Karpas-422 (cell line): ENCODE data around the gene MEMO1. TPM values are rescaled to one million over a fixed set of nuclear protein-coding genes. Genes with fewer than 3 reads are reported as not detected.

Source experiments
- DNase-seq: peaks from one replicate; pipeline ENCODE4 v3.0.0-alpha.2; 2015
- H2AFZ ChIP-seq: fragments of 200-600 bp; sonication (generic); 2 replicates; pipeline ENCODE4 v1.6.1; 2014; ENCODE audit warnings: antibody characterized with exemption, low read length, mixed read lengths
- H3K27ac ChIP-seq: fragments of 200-600 bp; sonication (generic); 2 replicates; pipeline ENCODE4 v1.5.1; 2014; ENCODE audit warnings: mild to moderate bottlenecking, low read length, moderate library complexity
- H3K27me3 ChIP-seq: fragments of 200-600 bp; sonication (generic); 2 replicates; pipeline ENCODE4 v1.6.1; 2014; ENCODE audit warnings: low read length, mixed read lengths
- H3K36me3 ChIP-seq: fragments of 200-600 bp; sonication (generic); 2 replicates; pipeline ENCODE4 v1.6.1; 2014; ENCODE audit warnings: low read length, mixed read lengths; ENCODE audit not compliant: insufficient read depth
- H3K4me1 ChIP-seq: fragments of 200-600 bp; sonication (generic); 2 replicates; pipeline ENCODE4 v1.6.1; 2014; ENCODE audit warnings: mild to moderate bottlenecking, low read length, mixed read lengths
- H3K4me2 ChIP-seq: fragments of 200-600 bp; sonication (generic); 2 replicates; pipeline ENCODE4 v1.6.1; 2014; ENCODE audit warnings: low read length, low read depth, mild to moderate bottlenecking; ENCODE audit not compliant: poor library complexity, severe bottlenecking
- H3K4me3 ChIP-seq: fragments of 200-600 bp; sonication (generic); 2 replicates; pipeline ENCODE4 v1.5.1; 2014; ENCODE audit warnings: mild to moderate bottlenecking, antibody characterized with exemption, low read length, mixed read lengths
- H3K79me2 ChIP-seq: fragments of 200-600 bp; sonication (generic); 2 replicates; pipeline ENCODE4 v1.6.1; 2014; ENCODE audit warnings: mild to moderate bottlenecking, low read length, mixed read lengths
- H3K9ac ChIP-seq: fragments of 200-600 bp; sonication (generic); 2 replicates; pipeline ENCODE4 v1.6.0; 2014; ENCODE audit warnings: low read length
- H3K9me2 ChIP-seq: fragments of 200-600 bp; sonication (generic), shearing (Covaris generic); replicated peaks from 2 replicates; pipeline ENCODE4 v1.6.0; 2014; ENCODE audit warnings: mild to moderate bottlenecking, low read length, moderate library complexity; ENCODE audit not compliant: insufficient read depth
- H3K9me3 ChIP-seq: fragments of 300-700, 200-600 bp; sonication (generic); 2 replicates; pipeline ENCODE4 v1.6.1; 2014; ENCODE audit warnings: low read length, mixed read lengths
- H4K20me1 ChIP-seq: fragments of 200-600 bp; sonication (generic); 2 replicates; pipeline ENCODE4 v1.6.1; 2014; ENCODE audit warnings: mild to moderate bottlenecking, antibody characterized with exemption, low read length, low read depth; ENCODE audit not compliant: insufficient read depth
- total RNA-seq: library from RNA; depleted of rRNA; stranded (reverse); fragments of >200 nt; shearing (Covaris generic); gene quantifications from 2 replicates; pipeline ENCODE4 v1.2.3, GENCODE V29; 2014; ENCODE audit warnings: low replicate concordance

Gene MEMO1
- total RNA-seq, 1 experiment from 2014 or later, result 62.9 TPM

DNA sequence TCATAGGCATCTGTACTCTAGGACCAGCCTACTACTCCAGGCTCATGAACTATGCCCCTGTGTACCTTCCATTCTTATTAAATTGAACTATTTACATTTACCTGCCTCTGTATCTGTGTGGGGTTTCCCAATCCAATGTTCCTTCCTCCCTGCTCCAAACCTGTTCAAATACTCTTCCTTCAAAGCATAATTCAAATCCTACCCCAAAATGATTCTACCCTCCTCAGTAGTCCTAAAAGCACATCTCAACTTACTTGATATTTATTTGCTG, 3.8 kb downstream of the MEMO1 start:
- Histone ChIP-seq H3K27ac (no peak overlapping the region), H2AFZ (no peak overlapping the region), H3K4me1 (peaks cover 32% of the 10 kb centered on the region), H3K9ac (no peak overlapping the region), H3K9me3 (no peaks in the 10 kb centered on the region), H3K4me2 (no peak overlapping the region), H3K36me3 (peaks cover 16% of the 10 kb centered on the region; the same call in 1 of the 2 replicates), H4K20me1 (peaks cover 38% of the 10 kb centered on the region; the same call in 1 of the 2 replicates), H3K79me2 (peaks cover 84% of the 10 kb centered on the region), H3K9me2 (no peaks in the 10 kb centered on the region), H3K27me3 (no peaks in the 10 kb centered on the region), H3K4me3 (no peak overlapping the region)
- DNase-seq, result no peak

DNA sequence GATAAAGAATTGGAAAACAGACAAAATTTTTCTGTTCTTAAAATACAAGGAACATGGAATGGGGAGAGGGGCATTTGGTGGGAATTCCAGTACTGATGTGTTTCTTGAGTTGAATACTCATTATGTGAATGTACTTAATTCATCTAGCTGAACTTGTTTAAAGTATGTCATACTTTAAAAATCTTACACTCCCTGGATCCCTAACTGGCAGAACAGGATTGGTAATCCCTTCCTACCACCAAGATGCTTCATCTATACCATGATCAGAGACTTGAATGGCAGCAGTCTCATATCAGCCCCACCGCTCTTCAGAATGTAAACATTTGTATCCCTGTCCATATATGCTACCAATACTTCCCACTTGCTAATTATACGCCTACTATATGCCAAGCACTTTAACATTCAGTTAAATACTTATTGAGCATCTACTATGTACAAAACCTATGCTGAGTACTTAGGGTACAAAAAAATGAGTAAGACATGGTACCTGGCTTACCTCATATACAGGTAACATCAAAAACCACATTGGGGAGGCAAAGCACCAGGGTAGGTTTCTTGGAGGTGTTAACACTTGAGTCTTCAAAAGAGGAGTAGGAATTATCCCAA, 5.3 kb downstream of the MEMO1 start:
- H3K27ac ChIP-seq, result no peak overlapping the region
- H3K9me3 ChIP-seq, result no peaks in the 10 kb centered on the region
- peaks cover 89% of the 10 kb centered on the region for H3K79me2 ChIP-seq
- no peak overlapping the region for H3K9ac ChIP-seq
- no peaks in the 10 kb centered on the region for H3K27me3 ChIP-seq
- no peak overlapping the region for H3K4me2 ChIP-seq
- H3K4me1 ChIP-seq, result peaks cover 21% of the 10 kb centered on the region
- H4K20me1 ChIP-seq, result peaks cover 43% of the 10 kb centered on the region
- no peak overlapping the region for H2AFZ ChIP-seq
- DNase-seq, result no peak
- H3K9me2 ChIP-seq, result no peaks in the 10 kb centered on the region
- H3K4me3 ChIP-seq, result no peak overlapping the region
- peaks cover 16% of the 10 kb centered on the region; the same call in 1 of the 2 replicates for H3K36me3 ChIP-seq

DNA sequence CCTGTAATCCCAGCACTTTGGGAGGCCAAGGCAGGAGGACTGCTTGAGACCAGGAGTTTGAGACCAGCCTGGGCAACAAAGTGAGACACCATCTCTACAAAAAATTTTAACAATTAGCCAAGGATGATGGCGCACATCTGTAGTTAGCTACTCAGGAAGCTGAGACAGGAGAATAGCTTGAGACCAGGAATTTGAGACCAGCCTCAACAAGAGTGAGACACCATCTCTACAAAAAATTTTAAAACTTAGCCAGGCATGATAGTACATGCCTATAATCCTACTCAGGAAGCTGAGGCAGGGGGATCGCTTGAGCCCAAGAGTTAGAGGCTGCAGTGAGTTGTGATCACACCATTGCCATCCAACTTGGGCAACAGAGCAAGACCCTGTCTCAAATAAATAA, 7.0 kb downstream of the MEMO1 start:
- Histone ChIP-seq H3K4me2 (no peak overlapping the region), H3K36me3 (peaks cover 16% of the 10 kb centered on the region; the same call in 1 of the 2 replicates), H4K20me1 (peaks cover 38% of the 10 kb centered on the region), H3K9ac (no peak overlapping the region), H3K27ac (no peak overlapping the region), H3K4me1 (peaks cover 24% of the 10 kb centered on the region), H3K9me2 (no peaks in the 10 kb centered on the region), H3K79me2 (peaks cover 96% of the 10 kb centered on the region), H3K4me3 (no peak overlapping the region), H3K27me3 (no peaks in the 10 kb centered on the region), H2AFZ (no peak overlapping the region), H3K9me3 (no peaks in the 10 kb centered on the region)
- no peak for DNase-seq

DNA sequence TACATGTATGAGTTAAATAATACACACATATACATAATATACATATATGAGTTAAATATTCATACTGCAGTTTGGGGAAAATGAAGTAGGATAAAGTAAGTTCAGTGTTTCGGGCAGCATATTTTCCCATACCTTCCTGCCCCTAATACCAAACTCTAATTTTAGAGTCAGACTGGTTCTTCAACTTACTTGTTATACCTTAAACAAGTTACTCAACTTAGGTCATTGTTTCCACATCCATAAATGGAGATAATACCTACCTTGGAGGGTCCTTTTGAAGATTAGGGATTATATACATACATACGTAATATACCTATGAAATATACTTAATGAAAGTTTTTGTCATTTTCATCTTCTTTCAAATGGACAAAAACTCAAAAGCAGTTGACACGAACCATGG, 8.4 kb downstream of the MEMO1 start:
- Histone ChIP-seq H2AFZ (no peak overlapping the region), H3K4me2 (no peak overlapping the region), H3K27me3 (no peaks in the 10 kb centered on the region), H3K79me2 (peaks cover 96% of the 10 kb centered on the region), H4K20me1 (peaks cover 28% of the 10 kb centered on the region), H3K36me3 (peaks cover 9% of the 10 kb centered on the region; the same call in 1 of the 2 replicates), H3K9me2 (no peaks in the 10 kb centered on the region), H3K9me3 (no peaks in the 10 kb centered on the region), H3K9ac (no peak overlapping the region), H3K27ac (no peak overlapping the region), H3K4me1 (peaks cover 17% of the 10 kb centered on the region), H3K4me3 (no peak overlapping the region)
- no peak for DNase-seq

DNA sequence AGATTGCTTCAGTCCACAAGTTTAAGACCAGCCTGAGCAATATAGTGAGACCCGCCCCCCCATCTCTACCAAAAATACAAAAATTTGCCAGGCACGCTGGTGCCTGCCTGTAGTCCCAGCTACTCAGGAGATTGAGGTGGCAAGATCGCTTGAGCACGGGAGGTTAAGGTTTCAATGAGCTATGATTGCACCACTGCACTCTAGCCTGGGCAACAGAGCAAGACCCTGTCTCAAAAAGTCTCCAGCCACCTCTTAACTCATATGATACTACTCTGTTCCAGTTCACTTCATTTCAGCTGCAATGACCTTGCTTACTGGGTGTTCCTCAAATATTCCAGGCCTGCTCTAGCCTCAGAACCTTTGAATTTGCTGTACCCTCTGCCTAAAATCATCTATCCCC, 11.4 kb downstream of the MEMO1 start:
- Histone ChIP-seq H3K9me2 (no peaks in the 10 kb centered on the region), H3K27ac (no peak overlapping the region), H2AFZ (no peak overlapping the region), H3K27me3 (no peaks in the 10 kb centered on the region), H3K9me3 (no peaks in the 10 kb centered on the region), H3K4me1 (peaks cover 21% of the 10 kb centered on the region), H3K4me3 (no peak overlapping the region), H4K20me1 (peaks cover 8% of the 10 kb centered on the region; the same call in 1 of the 2 replicates), H3K9ac (no peak overlapping the region), H3K4me2 (no peak overlapping the region), H3K36me3 (peaks cover 4% of the 10 kb centered on the region; the same call in 1 of the 2 replicates), H3K79me2 (peaks cover 96% of the 10 kb centered on the region)
- DNase-seq, result no peak

DNA sequence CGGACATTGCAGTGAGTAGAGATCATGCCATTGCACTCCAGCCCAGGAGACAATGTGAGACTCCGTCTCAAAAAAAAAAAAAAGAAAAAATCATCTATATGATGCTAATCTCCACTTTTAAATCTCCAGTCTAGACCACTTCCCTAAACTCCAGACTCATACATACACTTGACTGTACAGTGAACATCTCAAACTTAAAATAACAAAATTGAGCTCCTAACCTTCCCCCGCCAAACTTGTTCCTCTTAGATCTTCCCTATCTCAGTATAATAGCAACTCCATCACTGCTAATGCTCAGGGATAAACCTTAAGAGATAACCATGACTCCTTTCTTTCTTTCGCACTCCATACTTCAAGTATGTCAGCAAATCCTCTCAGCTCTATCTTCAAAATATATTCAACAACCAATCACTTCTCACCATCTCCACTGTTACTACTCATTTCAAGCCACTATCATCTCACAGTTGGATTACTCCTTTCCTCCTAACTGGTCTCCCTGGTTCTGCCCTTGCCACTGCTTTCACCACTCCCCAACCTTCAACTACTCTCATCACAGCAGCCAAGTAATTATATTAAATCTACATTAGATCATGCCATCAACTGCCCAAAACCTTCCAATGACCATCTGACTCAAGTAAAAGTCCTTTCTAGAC, 12.0 kb downstream of the MEMO1 start:
- Histone ChIP-seq H4K20me1 (peaks cover 8% of the 10 kb centered on the region; the same call in 1 of the 2 replicates), H3K27me3 (no peaks in the 10 kb centered on the region), H3K9me3 (no peaks in the 10 kb centered on the region), H3K27ac (no peak overlapping the region), H2AFZ (no peak overlapping the region), H3K79me2 (peaks cover 96% of the 10 kb centered on the region), H3K4me3 (no peak overlapping the region), H3K9ac (no peak overlapping the region), H3K9me2 (no peaks in the 10 kb centered on the region), H3K4me2 (no peak overlapping the region), H3K4me1 (peaks cover 21% of the 10 kb centered on the region), H3K36me3 (peaks cover 4% of the 10 kb centered on the region; the same call in 1 of the 2 replicates)
- no peak for DNase-seq

DNA sequence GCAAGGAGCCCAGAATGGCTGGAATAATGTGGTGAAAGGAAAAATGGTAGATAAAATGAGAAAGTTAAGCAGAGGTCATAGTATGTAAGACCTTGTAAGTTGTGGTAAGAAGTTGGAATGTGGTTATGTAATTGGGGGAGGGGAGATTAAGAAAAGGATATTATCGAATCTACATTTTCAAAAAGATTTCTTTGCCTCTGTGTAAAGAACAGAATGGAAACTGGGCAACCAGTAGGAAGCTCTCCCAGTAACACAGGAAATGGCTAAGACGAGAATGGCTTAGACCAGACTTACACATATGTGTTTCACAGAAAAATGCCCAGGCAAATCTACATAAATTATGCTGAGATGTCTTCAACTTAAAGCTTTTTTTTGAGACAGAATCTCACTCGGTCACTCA, 13.2 kb downstream of the MEMO1 start:
- Histone ChIP-seq H3K79me2 (peaks cover 96% of the 10 kb centered on the region), H3K4me3 (no peak overlapping the region), H3K4me1 (peaks cover 21% of the 10 kb centered on the region), H2AFZ (no peak overlapping the region), H3K27ac (peak overlapping the region; percentile 1; the same call in 1 of the 2 replicates), H3K27me3 (no peaks in the 10 kb centered on the region), H3K36me3 (peaks cover 3% of the 10 kb centered on the region; the same call in 1 of the 2 replicates), H3K9ac (no peak overlapping the region), H3K9me2 (no peaks in the 10 kb centered on the region), H4K20me1 (peaks cover 14% of the 10 kb centered on the region; the same call in 1 of the 2 replicates), H3K4me2 (no peak overlapping the region), H3K9me3 (no peaks in the 10 kb centered on the region)
- no peak for DNase-seq

DNA sequence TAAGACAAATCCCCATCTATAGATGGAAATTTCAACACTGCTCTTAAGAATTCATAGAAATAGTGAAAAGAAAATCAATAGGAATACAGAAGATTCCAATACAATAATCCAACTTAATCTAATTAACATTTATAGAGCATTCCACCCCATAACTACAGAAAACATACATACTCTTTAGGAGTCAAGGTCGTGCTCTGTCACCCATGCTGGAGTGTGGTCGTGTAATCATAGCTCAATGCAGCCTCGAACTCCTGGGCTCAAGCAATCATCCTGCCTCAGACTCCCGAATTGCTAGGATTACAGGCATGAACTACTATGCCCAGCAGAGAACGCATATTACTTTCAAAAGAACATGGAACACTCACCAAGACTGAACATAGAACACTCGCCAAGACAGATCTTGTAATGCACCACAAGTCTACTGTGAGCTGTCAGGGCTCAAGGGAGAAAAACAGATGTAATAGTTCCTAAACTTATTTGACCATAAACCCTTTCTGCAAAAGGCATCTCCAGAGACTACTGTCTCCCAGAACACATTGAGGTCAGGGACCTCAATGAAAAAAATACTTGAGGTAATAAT, 14.1 kb downstream of the MEMO1 start:
- Histone ChIP-seq H2AFZ (no peak overlapping the region), H3K4me1 (peaks cover 21% of the 10 kb centered on the region), H3K4me3 (no peak overlapping the region), H3K27ac (peak overlapping the region; percentile 1; the same call in 1 of the 2 replicates), H4K20me1 (peaks cover 12% of the 10 kb centered on the region; the same call in 1 of the 2 replicates), H3K9me3 (no peaks in the 10 kb centered on the region), H3K9me2 (no peaks in the 10 kb centered on the region), H3K79me2 (peaks cover 100% of the 10 kb centered on the region), H3K36me3 (no peaks in the 10 kb centered on the region), H3K27me3 (no peaks in the 10 kb centered on the region), H3K9ac (no peak overlapping the region), H3K4me2 (no peak overlapping the region)
- no peak for DNase-seq
